Tibial nerve (tissue), 4 donors: ENCODE measurements around the gene UQCR11.

Experiments used
- EP300 ChIP-seq, 2 donors: sonication (generic); formaldehyde crosslinking; IDR thresholded peaks; one replicate each; pipeline ENCODE4 v1.6.1; 2017; ENCODE audit warnings: antibody characterized with exemption in 2 of 2, mild to moderate bottlenecking in 1 of 2
- POLR2A ChIP-seq, 2 donors: fragments of 450-650 bp; IDR thresholded peaks; one replicate each; pipeline ENCODE4 v1.6.1; 2017; ENCODE audit warnings: antibody characterized with exemption in 2 of 2, mild to moderate bottlenecking in 2 of 2, moderate library complexity in 2 of 2
- TF ChIP-seq, protein P1 (sequence below), 5 experiments: fragments of 200-600 bp in 3 of 5; fragments of 450-650 bp in 2 of 5; sonication (generic) in 3 of 5; IDR thresholded peaks; one replicate each; pipeline ENCODE4 v1.5.1; 2016 to 2019; ENCODE audit warnings: antibody characterized with exemption in 5 of 5, mild to moderate bottlenecking in 3 of 5, moderate library complexity in 2 of 5

DNA sequence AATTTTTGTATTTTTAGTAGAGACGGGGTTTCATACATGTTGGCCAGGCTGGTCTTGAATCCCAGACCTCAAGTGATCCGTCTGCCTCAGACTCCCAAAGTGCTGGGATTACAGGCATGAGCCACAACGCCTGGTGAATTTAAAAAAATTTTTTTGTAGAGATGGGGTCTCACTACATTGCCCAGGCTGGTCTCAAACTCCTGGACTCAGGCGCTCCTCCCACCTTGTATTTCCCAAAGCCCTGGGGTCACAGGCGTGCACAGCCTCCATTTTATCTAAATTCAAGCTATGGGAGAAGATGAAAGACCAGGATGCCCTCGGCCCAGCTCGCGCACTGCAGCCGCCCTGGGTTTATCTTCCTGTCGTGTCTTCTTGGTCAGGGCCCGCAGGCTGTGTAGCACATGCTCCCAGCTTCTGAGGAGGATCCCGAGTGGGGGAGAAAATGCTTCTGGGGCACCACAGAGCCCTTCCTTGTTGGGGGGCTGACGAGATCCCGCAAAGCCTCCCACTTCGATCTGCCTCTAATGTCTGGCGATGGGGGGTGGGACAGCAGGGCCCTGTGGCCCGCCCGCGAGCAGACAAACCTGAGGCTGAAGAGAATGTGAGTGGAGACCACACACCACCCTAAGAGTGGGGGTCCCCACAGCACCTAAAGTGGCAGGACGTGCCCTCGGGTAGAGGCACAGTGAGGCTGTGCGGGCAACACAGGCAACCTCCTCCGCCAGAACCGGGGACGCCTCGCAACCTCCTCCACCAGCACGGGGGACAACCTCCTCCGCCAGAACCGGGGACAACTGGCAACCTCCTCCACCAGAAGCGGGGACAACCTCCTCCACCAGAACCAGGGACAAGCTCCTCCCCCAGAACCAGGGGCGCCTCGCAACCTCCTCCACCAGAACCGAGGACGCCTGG is 31.3 kb upstream of the UQCR11 start:
- TF ChIP-seq, protein P1, sequence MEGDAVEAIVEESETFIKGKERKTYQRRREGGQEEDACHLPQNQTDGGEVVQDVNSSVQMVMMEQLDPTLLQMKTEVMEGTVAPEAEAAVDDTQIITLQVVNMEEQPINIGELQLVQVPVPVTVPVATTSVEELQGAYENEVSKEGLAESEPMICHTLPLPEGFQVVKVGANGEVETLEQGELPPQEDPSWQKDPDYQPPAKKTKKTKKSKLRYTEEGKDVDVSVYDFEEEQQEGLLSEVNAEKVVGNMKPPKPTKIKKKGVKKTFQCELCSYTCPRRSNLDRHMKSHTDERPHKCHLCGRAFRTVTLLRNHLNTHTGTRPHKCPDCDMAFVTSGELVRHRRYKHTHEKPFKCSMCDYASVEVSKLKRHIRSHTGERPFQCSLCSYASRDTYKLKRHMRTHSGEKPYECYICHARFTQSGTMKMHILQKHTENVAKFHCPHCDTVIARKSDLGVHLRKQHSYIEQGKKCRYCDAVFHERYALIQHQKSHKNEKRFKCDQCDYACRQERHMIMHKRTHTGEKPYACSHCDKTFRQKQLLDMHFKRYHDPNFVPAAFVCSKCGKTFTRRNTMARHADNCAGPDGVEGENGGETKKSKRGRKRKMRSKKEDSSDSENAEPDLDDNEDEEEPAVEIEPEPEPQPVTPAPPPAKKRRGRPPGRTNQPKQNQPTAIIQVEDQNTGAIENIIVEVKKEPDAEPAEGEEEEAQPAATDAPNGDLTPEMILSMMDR (IDR thresholded peaks at IDR 0.05) = no peak
- no peak for TF ChIP-seq POLR2A (IDR thresholded peaks at IDR 0.05)
- no peak for TF ChIP-seq EP300 (IDR thresholded peaks at IDR 0.05)
